ENCODE results near the gene LMX1B.

GRCh38 chr9:126599047-126599650, 14.6 kb upstream of the LMX1B start:
- TF ChIP-seq CTCF (IDR thresholded peaks at IDR 0.05) (peak; percentile 56), ZFX (IDR thresholded peaks at IDR 0.05; ENCODE audit: borderline replicate concordance) (no peak)
